AG10803 (cell line): ENCODE results near the gene KCNH1.

Source experiments
- DNase-seq: peaks from one replicate; pipeline ENCODE4 v3.0.0; 2010; ENCODE audit warnings: low read depth
- H3K4me3 ChIP-seq: 2 replicates; pipeline ENCODE4 v1.5.1; 2011; ENCODE audit warnings: mild to moderate bottlenecking, low read length, control low read depth
- TF ChIP-seq, protein P1 (sequence below): conservative IDR thresholded peaks from 2 replicates; pipeline ENCODE4 v1.5.1; 2011; ENCODE audit warnings: mild to moderate bottlenecking, low read length, control low read depth, inconsistent platforms

KCNH1 gene

DNA sequence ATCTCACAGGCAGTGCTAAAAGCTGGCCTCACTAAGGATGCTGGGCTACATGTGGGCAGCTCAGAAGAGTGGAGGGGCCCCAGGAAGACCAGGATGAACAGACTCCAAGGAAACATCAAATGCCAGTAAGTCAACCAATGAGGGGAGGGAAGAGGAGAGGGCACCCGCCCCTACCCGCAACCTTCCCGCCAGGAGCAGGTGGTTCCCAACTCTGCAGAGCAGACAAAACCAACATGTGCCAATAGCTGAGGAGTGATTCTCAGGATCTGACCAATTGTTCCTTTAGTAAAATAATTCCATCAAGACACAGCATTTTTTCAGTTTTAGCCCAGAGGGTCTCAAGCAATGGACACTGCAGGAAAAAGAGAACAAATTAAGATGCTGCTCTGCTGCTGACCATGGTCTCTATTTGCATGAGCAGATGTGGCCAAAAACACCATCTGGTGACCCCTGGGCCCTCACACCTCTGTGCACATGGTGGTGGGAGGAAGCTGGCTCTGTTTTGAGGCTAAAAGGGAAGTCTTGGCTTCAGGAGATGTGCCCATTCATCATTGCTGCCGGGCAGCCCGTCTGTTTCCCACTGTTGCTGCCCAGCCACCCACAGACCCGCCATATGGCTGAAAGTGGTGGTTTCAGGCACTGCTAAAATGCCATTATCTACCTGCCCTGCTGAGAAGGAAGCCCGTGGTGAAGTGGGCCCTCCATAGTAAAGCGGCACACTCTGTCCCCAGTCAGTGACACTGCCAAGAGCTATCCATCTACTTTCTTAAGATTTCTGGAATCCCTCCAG lies 231.8 kb downstream of the KCNH1 start:
- no peak for DNase-seq
- H3K4me3 ChIP-seq: no peak overlapping the region
- TF ChIP-seq, protein P1, sequence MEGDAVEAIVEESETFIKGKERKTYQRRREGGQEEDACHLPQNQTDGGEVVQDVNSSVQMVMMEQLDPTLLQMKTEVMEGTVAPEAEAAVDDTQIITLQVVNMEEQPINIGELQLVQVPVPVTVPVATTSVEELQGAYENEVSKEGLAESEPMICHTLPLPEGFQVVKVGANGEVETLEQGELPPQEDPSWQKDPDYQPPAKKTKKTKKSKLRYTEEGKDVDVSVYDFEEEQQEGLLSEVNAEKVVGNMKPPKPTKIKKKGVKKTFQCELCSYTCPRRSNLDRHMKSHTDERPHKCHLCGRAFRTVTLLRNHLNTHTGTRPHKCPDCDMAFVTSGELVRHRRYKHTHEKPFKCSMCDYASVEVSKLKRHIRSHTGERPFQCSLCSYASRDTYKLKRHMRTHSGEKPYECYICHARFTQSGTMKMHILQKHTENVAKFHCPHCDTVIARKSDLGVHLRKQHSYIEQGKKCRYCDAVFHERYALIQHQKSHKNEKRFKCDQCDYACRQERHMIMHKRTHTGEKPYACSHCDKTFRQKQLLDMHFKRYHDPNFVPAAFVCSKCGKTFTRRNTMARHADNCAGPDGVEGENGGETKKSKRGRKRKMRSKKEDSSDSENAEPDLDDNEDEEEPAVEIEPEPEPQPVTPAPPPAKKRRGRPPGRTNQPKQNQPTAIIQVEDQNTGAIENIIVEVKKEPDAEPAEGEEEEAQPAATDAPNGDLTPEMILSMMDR: no peak

DNA sequence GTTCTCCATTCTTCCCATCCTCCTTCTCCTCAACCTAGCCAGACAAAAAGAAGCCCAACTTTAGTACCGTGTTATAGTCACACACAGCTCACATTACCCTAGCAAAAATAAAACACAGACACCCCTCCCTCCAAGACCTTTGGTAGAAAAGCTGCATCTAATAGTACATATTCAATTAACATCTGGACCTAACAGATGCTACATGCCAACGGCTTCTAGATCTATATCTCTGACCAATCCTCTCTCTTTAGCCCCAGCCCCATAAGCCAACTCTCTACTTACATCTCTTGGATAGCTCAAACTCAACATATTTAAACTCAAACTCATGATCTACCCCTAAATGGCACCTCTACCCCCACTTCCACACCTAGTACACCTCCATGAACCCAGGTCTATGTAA lies 233.1 kb downstream of the KCNH1 start:
- H3K4me3 ChIP-seq: no peak overlapping the region
- TF ChIP-seq, protein P1: no peak

DNA sequence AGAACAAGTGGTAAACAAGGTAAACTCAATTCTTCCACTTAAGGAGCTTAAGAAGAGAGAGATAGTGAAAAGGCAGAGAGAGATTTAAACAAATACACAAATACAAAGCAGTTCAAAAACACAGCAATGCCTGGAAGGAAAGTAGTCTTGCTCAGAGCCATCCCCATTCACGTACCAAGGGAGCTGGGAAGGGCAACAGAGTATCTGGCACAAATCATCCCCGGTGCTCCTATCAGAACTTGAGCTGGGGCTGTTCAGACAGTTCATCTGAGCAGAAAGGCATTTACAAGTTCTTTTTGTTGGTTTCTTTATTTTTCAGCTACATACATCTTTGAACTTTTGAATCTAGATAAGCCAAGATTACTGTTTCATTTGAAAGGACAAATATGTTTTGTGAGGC lies 233.9 kb downstream of the KCNH1 start:
- TF ChIP-seq, protein P1: no peak
- H3K4me3 ChIP-seq: no peak overlapping the region
- no peak for DNase-seq

More for the DNA sequence above, 233.1 kb downstream of the KCNH1 start:
- DNase-seq: no peak

DNA sequence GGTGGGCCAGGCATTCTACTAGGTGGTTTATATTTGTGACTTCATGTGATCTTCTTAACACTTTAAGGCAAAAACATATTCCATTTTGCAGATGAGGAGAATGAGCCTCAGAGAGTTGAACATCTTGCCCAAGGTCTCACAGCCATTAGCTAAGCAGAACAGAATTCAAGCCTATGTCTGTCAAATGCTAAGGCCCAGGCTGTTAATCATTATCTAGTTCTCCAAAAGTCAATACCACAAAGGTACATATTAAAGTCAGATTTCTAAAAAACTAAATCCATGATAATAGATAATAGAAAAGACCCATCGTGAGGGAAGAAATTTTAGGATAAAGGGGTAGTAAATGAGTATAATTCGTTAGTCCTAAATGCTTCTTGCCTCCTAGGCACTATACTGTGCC lies 234.3 kb downstream of the KCNH1 start:
- no peak overlapping the region for H3K4me3 ChIP-seq
- TF ChIP-seq, protein P1: no peak
- DNase-seq: no peak

DNA sequence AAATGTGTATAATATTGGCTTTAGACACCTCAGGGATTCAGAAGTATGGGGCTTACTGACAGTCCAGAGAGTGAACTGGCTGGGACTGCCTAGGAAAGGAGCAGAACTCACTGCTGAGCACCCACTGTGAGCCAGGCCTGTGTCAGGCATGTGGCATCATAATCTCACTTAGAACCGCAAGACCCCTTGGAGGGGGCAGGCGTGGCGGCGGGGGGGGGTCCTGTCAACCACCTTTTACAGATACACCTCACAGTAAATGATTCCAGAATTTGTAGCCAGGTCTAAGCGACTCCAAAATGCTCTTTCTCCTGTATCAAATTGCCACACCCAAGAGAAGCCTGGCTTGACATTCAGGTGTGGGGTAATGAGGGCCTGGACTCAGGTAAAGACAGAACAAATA lies 235.5 kb downstream of the KCNH1 start:
- TF ChIP-seq, protein P1: no peak
- no peak overlapping the region for H3K4me3 ChIP-seq
- no peak for DNase-seq

DNA sequence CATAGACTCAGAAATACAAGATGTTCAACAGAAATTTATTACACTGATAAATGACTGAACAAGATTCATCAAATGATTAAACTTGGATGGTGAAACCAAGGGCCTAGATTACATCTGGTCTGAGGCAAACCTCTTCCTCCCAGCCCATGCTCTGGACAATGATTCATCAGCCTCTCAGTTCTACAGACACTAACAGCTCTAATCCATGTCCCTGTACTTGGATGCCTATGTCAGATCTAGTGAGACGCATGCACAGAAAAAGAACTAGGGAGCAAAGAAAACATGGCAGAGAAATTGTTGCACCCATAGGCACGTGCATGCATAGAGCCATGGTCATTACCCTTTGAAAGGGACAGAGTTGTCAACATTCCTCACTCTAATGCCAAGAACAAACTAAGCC lies 250.1 kb downstream of the KCNH1 start:
- peak; percentile 60 for DNase-seq
- TF ChIP-seq, protein P1: no peak
- H3K4me3 ChIP-seq: no peak overlapping the region
